ENCODE results near the gene C2orf72. TPM values are rescaled to one million over a fixed set of nuclear protein-coding genes. Genes with fewer than 3 reads are reported as not detected.
"Not testable (repeated sequence)": the region's sequence is repeated elsewhere in the genome, so short reads cannot be mapped to it uniquely, and the experiment has no call there.

C2orf72 gene
- total RNA-seq = 1 to 10 TPM; 2.3 to 2.4 TPM

DNA sequence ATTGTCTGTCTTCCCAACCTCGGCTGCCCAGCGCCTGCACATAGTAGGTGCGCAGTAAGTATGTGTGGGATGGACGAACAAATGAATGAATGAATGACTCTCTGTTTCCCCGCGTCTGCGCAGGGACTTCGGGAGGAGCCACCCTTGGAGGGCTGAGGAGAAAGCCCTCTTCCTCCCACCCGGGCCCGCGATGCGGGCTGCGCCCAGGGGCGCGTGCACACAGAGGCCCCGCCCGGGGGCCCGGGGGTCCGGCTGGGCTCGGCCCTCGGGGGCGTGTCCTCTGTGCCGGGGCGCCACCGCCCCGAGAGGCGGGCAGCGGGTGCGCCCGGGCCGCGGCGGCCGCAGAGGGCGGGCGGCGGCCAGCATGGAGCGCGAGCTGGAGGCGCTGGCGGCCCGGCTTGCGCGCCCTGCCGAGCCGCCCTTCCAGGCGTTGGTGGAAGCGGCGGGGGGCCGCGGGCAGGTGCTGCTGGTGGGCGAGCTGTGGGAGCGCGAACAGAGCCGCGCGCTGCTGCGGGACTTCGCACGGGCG is at the start of gene C2orf72:
TSS of gene C2orf72 (plus strand) at position 322 of the 529 bp plus-strand sequence. CDS start at position 365, 43 bp downstream.
- Mint-ChIP-seq H3K9me3 (no peaks in the 10 kb centered on the region), H3K27me3 (peaks cover 85% of the 10 kb centered on the region), H3K4me3 (peak within 1 kb of the TSS; percentile 57), H3K4me1 (peaks cover 3% of the 10 kb centered on the region), H3K36me3 (no peaks in the 10 kb centered on the region), H3K27ac (no peak within 1 kb of the TSS)
- no peak for DNase-seq

DNA sequence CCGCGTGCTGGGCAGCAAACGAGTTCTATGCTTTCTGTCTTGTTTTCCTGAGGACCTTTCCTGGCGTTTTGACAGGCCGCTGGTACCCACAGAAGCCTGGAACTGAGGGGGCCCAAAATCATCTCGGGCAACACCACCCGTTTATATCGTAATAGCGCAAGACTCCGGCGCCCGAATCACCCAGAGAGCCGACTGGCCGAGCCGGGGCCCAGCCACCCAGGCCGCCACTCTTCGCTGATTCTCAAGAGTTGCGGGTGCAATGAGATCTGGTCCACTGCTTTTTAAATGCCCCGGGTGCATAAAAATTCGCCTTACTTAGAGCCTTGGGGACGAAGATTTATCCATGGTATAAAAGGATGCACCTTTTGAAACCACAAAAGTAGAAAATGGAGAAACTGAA is 47.6 kb upstream of the C2orf72 start:
- H3K9me3 Mint-ChIP-seq = no peaks in the 10 kb centered on the region
- no peaks in the 10 kb centered on the region for H3K36me3 Mint-ChIP-seq
- peaks cover 39% of the 10 kb centered on the region for H3K27me3 Mint-ChIP-seq
- H3K4me1 Mint-ChIP-seq = peaks cover 18% of the 10 kb centered on the region
- no peak overlapping the region for H3K27ac Mint-ChIP-seq
- no peak overlapping the region for H3K4me3 Mint-ChIP-seq
- DNase-seq = no peak

DNA sequence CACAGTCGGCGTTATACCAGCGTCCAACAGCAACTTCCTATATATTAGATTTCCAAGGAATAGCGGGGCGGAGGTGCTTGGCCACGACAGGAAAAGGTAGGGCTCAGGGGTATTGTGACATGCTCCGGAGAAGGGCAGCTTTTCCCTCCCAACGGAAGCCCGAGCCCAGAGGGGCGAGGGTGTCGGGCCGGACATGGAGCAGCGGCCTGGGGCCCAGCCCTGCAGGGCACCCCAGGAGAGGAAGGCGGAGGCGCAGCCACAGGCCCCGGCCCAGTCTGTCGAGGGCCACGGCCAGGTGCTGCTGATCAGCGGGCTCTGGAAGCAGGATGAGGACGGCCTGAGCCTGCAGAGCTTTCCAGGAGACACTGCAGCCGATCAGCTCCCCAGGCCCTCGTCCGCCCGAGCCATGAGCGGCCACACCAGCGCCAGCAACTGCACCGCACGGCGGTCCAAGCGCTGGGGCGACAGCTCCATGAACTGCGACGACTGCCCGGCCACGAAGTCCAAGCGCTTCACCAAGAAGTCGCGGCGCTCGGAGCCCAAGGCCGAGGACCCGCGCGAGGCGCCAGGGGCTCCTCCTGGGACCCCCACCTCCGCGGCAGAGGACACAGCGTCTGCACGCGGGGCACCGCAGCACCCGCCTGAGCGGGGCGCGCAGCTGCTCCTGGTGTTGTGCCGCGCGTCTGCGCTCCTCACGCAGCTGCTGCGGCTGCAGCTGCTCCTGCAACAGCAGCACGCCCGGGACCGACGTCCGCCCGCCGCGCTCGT is 47.0 kb upstream of the C2orf72 start:
- peaks cover 42% of the 10 kb centered on the region for H3K27me3 Mint-ChIP-seq
- no peaks in the 10 kb centered on the region for H3K36me3 Mint-ChIP-seq
- no peak overlapping the region for H3K4me3 Mint-ChIP-seq
- no peak overlapping the region for H3K27ac Mint-ChIP-seq
- DNase-seq = no peak
- H3K4me1 Mint-ChIP-seq = peaks cover 13% of the 10 kb centered on the region
- no peaks in the 10 kb centered on the region for H3K9me3 Mint-ChIP-seq

DNA sequence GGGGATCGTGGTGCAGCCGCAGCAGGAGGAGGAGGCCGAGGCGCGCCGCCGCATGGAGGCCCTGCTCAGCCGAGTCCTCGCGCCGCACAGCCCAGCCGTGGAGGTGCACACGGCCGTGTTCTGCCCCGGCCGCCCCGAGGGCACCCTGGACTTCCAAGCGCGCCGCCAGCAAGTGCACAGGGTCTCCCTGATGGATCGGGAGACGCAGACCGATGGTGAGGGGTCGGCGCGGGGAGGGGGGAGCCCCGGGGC is 46.5 kb upstream of the C2orf72 start:
- no peak for DNase-seq
- Mint-ChIP-seq H3K36me3 (no peaks in the 10 kb centered on the region), H3K27ac (no peak overlapping the region), H3K4me3 (no peak overlapping the region), H3K9me3 (no peaks in the 10 kb centered on the region), H3K4me1 (peaks cover 8% of the 10 kb centered on the region), H3K27me3 (peaks cover 44% of the 10 kb centered on the region)

DNA sequence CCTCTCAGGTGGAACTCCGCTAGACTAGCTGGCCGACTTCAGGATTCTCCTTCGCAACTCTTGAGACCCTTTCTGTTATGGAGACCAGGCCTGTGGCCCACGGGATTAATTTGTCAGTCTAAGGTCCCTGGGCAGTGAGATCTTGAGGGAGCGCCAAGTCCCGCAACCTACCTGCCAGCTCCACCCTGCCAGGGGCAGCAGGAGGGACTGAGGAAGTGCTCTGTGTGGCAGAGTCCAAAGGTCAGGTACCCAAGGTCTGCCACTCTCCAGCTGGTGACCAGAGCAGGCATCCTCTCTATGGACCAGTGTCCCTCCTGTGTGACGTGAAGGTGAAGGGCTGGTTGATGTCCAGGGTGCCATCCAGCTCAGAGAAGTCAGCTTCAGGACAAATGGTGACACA is 45.7 kb upstream of the C2orf72 start:
- no peak for DNase-seq
- H3K9me3 Mint-ChIP-seq = no peaks in the 10 kb centered on the region
- peaks cover 44% of the 10 kb centered on the region for H3K27me3 Mint-ChIP-seq
- no peak overlapping the region for H3K27ac Mint-ChIP-seq
- no peaks in the 10 kb centered on the region for H3K36me3 Mint-ChIP-seq
- H3K4me3 Mint-ChIP-seq = no peak overlapping the region
- H3K4me1 Mint-ChIP-seq = peaks cover 5% of the 10 kb centered on the region

DNA sequence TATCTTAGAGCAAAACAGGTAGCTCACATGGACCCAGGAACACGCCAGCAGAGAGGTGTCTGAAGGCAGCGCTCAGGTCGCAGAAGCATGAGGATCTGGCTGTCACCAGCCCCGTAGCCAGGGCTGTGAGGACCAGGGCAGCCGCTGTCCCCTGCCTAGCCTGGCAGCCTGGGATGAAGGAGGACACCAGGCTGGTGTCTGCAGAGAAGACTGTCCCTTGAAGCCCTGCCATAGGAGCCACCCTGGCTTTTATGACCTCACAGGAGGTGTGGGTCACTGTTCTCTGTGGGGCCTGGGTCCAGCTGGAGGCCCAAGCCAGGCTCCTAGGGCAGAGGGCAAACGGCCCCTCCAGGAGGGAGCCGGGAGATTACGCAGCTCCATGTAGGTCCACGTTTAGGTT is 41.5 kb upstream of the C2orf72 start, which contains the start of gene SPATA3:
TSS of gene SPATA3 (plus strand) at position 301 of the 400 bp plus-strand sequence. CDS start 113 bp downstream, outside the sequence.
- peaks cover 4% of the 10 kb centered on the region for H3K4me1 Mint-ChIP-seq
- DNase-seq = no peak
- no peaks in the 10 kb centered on the region for H3K36me3 Mint-ChIP-seq
- H3K27me3 Mint-ChIP-seq = peaks cover 60% of the 10 kb centered on the region
- no peak within 1 kb of the TSS for H3K27ac Mint-ChIP-seq
- H3K4me3 Mint-ChIP-seq = no peak within 1 kb of the TSS
- H3K9me3 Mint-ChIP-seq = peaks cover 1% of the 10 kb centered on the region

DNA sequence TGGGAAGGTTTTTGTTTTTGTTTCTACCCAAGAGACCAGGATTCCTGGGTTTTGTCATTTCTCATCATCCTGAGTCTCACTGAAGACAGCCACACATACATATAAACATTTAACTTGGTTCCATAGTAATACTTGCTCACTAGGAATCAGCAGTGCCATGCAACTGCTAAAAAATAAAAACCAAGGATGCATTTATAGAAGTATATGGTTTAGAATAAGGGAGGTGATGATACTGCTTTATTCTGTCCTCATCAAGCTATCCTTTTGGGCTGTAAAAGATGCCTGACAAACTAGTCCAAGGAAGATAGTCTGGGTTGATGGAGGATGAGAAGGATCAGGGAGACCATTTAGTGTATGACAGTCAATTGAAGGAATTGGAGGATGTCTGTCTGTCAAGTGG is 40.7 kb upstream of the C2orf72 start:
- Mint-ChIP-seq H3K4me3 (no peak overlapping the region), H3K9me3 (peaks cover 1% of the 10 kb centered on the region), H3K27ac (no peak overlapping the region), H3K4me1 (peaks cover 4% of the 10 kb centered on the region), H3K36me3 (no peaks in the 10 kb centered on the region), H3K27me3 (peaks cover 62% of the 10 kb centered on the region)
- DNase-seq = no peak

DNA sequence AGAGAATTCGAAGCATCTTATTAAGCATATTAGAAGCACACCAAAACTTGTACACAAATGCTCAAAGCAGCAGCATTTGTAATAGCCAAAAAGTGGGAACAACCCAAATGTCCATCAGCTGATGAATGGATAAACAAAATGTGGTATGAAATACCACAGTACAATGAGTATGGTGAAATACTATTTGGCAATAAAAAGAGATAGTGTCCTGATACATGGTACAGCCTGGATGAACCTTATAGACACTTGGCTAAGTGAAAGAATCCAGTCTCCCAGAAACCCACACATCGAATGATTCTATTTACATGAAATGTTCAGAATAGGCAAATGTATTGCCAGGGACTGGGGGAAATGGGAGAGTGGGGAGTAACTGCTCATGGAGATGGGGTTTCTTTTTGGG is 38.4 kb upstream of the C2orf72 start:
- Mint-ChIP-seq H3K4me3 (no peak overlapping the region), H3K9me3 (peaks cover 1% of the 10 kb centered on the region), H3K36me3 (no peaks in the 10 kb centered on the region), H3K27me3 (peaks cover 43% of the 10 kb centered on the region), H3K4me1 (peaks cover 4% of the 10 kb centered on the region), H3K27ac (no peak overlapping the region)
- DNase-seq = no peak

DNA sequence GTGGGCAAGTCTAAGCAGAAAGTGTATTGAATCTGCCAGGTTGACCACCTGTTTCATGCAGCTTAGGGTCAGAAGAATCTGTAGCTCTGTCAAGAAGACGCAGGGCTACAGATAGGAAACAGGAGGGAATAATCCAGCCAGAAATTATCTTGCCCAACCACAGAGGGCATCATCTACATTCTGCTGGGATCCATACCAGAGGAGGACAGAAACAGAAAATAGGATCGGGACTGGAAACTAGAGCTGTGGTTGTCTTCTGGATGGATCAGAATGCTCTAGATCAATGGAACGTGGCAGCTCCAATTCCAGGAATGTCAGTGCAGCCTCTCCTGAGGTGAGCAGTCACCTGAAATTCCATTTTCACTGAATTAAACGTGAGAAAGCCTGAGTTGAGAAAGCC is 37.8 kb upstream of the C2orf72 start:
- Mint-ChIP-seq H3K9me3 (peaks cover 1% of the 10 kb centered on the region), H3K4me1 (peaks cover 4% of the 10 kb centered on the region), H3K36me3 (no peaks in the 10 kb centered on the region), H3K27ac (no peak overlapping the region), H3K27me3 (peaks cover 37% of the 10 kb centered on the region), H3K4me3 (no peak overlapping the region)
- DNase-seq = no peak

DNA sequence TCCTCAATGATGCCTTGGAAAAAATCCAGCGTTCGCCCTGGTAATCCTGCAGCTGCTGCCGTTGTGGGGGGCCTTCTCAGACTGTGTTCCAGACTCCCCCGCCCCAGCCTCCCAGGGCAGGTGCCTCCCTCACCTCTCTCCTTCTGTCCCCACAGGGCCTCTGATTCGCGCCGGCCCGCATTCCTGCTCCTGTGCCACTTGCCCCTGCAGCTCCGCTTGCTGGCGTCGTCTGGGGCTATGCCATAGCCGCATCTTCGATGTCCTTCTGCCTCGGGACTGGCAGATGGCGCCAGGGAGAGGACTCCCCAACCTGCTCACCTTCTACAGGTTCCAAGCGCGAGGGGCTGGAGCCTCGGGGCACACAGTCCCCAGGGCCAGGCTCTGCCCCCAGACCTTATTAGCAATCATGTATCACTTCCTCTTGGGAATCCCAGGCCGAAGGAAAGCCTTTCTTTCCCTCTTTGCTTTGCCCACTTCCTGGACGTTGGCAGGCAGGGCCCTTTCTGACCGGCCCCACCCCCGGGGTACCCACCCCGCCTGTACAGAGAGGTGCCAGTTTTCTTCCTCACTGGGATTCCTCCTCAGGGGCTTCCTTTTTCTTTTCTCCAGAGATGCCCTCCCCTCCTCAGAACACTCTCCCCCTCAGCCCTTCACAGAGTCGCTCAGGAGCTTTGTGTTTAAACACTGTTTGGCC is 37.0 kb upstream of the C2orf72 start:
- H3K27me3 Mint-ChIP-seq = peaks cover 32% of the 10 kb centered on the region
- no peak overlapping the region for H3K27ac Mint-ChIP-seq

DNA sequence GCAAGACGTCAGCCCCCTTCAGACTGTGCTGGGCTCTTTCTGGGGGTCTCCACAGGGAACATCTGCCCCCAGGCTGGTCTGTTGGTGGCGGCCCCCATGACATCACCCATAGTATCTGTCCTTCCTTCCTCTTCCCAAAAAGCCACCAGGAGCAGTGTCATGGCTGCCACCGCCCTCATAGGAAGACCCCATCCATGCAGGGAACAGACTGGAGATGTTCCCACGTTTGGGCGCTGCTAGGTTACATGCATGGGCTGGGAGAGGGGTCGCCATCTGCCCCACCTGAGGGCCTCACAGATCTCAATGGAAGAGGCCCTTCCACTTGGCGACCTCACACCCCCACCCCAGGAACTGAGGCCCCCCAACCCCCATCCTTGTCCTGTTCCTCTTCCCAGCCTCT is 36.3 kb upstream of the C2orf72 start:
- Mint-ChIP-seq H3K36me3 (peaks cover 4% of the 10 kb centered on the region), H3K27me3 (peaks cover 30% of the 10 kb centered on the region), H3K4me1 (peaks cover 4% of the 10 kb centered on the region)

More for the DNA sequence above, 37.0 kb upstream of the C2orf72 start:
- Mint-ChIP-seq H3K9me3 (peaks cover 5% of the 10 kb centered on the region), H3K4me3 (no peak overlapping the region), H3K4me1 (peaks cover 4% of the 10 kb centered on the region), H3K36me3 (peaks cover 2% of the 10 kb centered on the region)
- no peak for DNase-seq

DNA sequence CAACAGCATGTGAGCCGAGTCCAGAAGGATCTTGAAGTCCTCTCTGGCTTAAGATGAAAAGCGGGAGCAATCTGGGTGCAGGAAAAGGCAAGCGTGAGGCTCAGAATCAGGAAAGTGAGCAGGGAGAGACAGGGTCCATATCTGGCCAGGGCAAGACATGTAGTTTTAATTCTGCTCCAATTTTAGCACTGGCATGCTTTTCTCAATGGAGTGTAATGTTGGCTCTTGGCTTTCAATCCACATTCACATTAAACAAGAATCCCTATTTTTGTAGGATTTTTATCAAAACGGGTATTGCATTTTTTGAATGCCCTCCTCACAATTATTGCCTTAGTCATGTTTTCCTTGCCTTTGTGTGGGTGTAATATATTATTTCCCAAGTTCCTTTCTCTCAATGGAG is 35.4 kb upstream of the C2orf72 start:
- H3K4me1 Mint-ChIP-seq = peaks cover 4% of the 10 kb centered on the region
- no peak for DNase-seq
- H3K27ac Mint-ChIP-seq = no peak overlapping the region
- peaks cover 30% of the 10 kb centered on the region for H3K27me3 Mint-ChIP-seq
- H3K4me3 Mint-ChIP-seq = no peak overlapping the region
- H3K9me3 Mint-ChIP-seq = peaks cover 8% of the 10 kb centered on the region
- H3K36me3 Mint-ChIP-seq = peaks cover 4% of the 10 kb centered on the region

More for the DNA sequence above, 36.3 kb upstream of the C2orf72 start:
- no peak for DNase-seq
- Mint-ChIP-seq H3K9me3 (peaks cover 8% of the 10 kb centered on the region), H3K27ac (no peak overlapping the region), H3K4me3 (no peak overlapping the region)

DNA sequence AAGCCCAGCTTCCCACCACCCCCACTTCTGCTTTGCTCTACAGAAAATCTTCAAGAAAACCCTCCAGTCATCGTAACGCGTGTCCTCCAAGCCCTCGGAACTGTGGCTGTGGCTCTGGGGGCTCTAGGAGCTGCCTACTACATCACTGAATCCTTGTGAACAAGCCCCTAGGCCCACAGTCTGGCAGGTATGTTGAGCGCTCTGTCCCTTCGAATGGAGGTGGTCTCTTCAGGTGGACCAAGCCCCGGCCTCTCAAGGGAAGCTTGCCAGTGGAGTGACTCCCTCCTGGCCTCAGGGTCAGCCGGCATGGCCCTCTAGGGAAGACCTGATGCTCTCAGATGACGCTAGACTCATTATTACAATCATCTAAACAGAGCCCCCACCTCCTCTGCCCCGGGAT is 34.7 kb upstream of the C2orf72 start:
- H3K36me3 Mint-ChIP-seq = peaks cover 4% of the 10 kb centered on the region
- H3K9me3 Mint-ChIP-seq = peaks cover 6% of the 10 kb centered on the region
- DNase-seq = no peak
- H3K27ac Mint-ChIP-seq = no peak overlapping the region
- no peak overlapping the region for H3K4me3 Mint-ChIP-seq
- H3K4me1 Mint-ChIP-seq = peaks cover 4% of the 10 kb centered on the region
- H3K27me3 Mint-ChIP-seq = peaks cover 30% of the 10 kb centered on the region

DNA sequence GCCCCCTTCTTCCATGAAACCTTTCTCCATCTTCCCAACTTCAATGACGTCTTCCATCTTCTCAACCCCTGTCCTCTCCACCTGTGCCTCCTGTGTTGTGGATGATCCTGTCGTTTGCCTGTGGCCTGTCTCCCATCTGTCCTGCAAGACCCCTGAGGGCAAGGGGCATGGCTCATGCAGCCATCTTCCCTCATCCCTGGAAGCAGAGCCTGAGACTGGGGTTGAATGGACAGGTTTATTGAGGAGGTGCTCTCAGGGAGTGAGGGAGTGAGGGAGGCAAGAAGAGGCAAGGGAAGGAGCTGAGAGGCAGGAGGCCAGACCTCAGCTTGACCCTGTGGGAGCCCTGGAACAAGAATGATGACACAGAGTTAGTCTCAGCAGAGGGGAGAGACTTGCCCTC is 34.1 kb upstream of the C2orf72 start:
- Mint-ChIP-seq H3K27ac (no peak overlapping the region), H3K36me3 (peaks cover 4% of the 10 kb centered on the region), H3K27me3 (peaks cover 30% of the 10 kb centered on the region), H3K9me3 (peaks cover 6% of the 10 kb centered on the region), H3K4me1 (peaks cover 1% of the 10 kb centered on the region), H3K4me3 (no peak overlapping the region)
- DNase-seq = no peak

DNA sequence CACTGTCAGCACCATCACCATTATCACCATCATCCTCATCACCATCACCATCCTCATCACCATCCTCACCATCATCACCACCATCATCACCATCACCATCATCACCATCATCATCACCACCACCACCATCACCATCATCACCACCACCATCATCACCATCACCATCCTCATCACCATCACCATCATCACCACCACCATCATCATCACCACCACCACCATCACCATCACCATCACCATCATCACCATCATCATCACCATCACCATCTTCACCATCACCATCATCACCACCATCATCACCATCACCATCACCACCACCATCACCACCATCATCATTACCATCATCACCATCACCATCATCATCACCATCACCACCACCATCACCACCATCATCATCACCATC is 32.4 kb upstream of the C2orf72 start:
- H3K36me3 Mint-ChIP-seq, DNase-seq, H3K4me3 Mint-ChIP-seq, H3K9me3 Mint-ChIP-seq, H3K4me1 Mint-ChIP-seq, H3K27ac Mint-ChIP-seq: not testable (repeated sequence)
- H3K27me3 Mint-ChIP-seq = peaks cover 19% of the 10 kb centered on the region
